ENCODE data around the gene RASA3.
"Not testable (repeated sequence)": the region's sequence is repeated elsewhere in the genome, so short reads cannot be mapped to it uniquely, and the experiment has no call there.

GRCh38 chr13:114176359-114176902 lies 44.0 kb upstream of the RASA3 start:
- not testable (repeated sequence) for TF ChIP-seq CTCF, POLR2A (IDR thresholded peaks at IDR 0.05)

All from transverse colon (tissue), 3 donors.